Keratinocyte (primary cell): ENCODE data around the gene GRIK4. TPM values are rescaled to one million over a fixed set of nuclear protein-coding genes. Genes with fewer than 3 reads are reported as not detected.

ENCODE experiments used
- DNase-seq: peaks from one replicate; pipeline ENCODE4 v3.0.0-alpha.2; 2011; ENCODE audit warnings: low read depth, missing footprints, low spot score
- FAIRE-seq: peaks from 2 replicates; lab custom pipeline; 2011; peaks lifted over from hg19 to GRCh38; lab: Jason Lieb, UNC
- H2AFZ ChIP-seq: 2 replicates; pipeline ENCODE4 v1.6.0; 2012; ENCODE audit warnings: low read length, control low read depth, inconsistent platforms; ENCODE audit not compliant: control insufficient read depth
- H3K27ac ChIP-seq: 2 replicates; pipeline ENCODE4 v1.5.1; 2011; ENCODE audit warnings: low read length; ENCODE audit not compliant: control insufficient read depth, insufficient read depth
- H3K27me3 ChIP-seq: 3 replicates; pipeline ENCODE4 v1.6.0; 2011; ENCODE audit warnings: low read length; ENCODE audit not compliant: control insufficient read depth, insufficient read depth; ENCODE audit errors: extremely low read depth
- H3K36me3 ChIP-seq, 2 experiments: 2 replicates in 1 of 2; 3 replicates in 1 of 2; pipeline ENCODE4 v1.5.1; 2011; ENCODE audit warnings: low read length in 2 of 2, mild to moderate bottlenecking in 1 of 2; ENCODE audit not compliant: control insufficient read depth in 2 of 2, insufficient read depth in 2 of 2; ENCODE audit errors: extremely low read depth in 1 of 2
- H3K4me1 ChIP-seq: 3 replicates; pipeline ENCODE4 v1.5.1; 2011; ENCODE audit warnings: low read length; ENCODE audit not compliant: control insufficient read depth, insufficient read depth; ENCODE audit errors: extremely low read depth
- H3K4me2 ChIP-seq: 3 replicates; pipeline ENCODE4 v1.6.0; 2011; ENCODE audit warnings: low read depth, low read length; ENCODE audit not compliant: control insufficient read depth, insufficient read depth; ENCODE audit errors: extremely low read depth
- H3K4me3 ChIP-seq, 3 experiments: fragments of 200-600 bp in 1 of 3; sonication (generic) in 1 of 3; 2 replicates in 2 of 3; 3 replicates in 1 of 3; pipeline ENCODE4 v1.5.1; 2011 to 2016; ENCODE audit warnings: low read length in 3 of 3, mild to moderate bottlenecking in 3 of 3, control low read depth in 2 of 3, inconsistent platforms in 1 of 3, low read depth in 1 of 3, mixed read lengths in 1 of 3, mixed run types in 1 of 3, moderate library complexity in 1 of 3; ENCODE audit not compliant: control insufficient read depth in 2 of 3, insufficient read depth in 2 of 3; ENCODE audit errors: extremely low read depth in 1 of 3
- H3K79me2 ChIP-seq: 2 replicates; pipeline ENCODE4 v1.6.0; 2012; ENCODE audit warnings: low read length; ENCODE audit not compliant: control insufficient read depth, insufficient read depth
- H3K9ac ChIP-seq: 3 replicates; pipeline ENCODE4 v1.6.0; 2011; ENCODE audit warnings: low read length; ENCODE audit not compliant: control insufficient read depth, insufficient read depth; ENCODE audit errors: extremely low read depth
- H3K9me1 ChIP-seq: 3 replicates; pipeline ENCODE4 v1.6.0; 2011; ENCODE audit warnings: low read length; ENCODE audit not compliant: control insufficient read depth, insufficient read depth; ENCODE audit errors: extremely low read depth
- H3K9me3 ChIP-seq: 2 replicates; pipeline ENCODE4 v1.5.1; 2012; ENCODE audit warnings: low read depth, low read length; ENCODE audit not compliant: control insufficient read depth
- H4K20me1 ChIP-seq: 3 replicates; pipeline ENCODE4 v1.6.0; 2011; ENCODE audit warnings: low read length; ENCODE audit not compliant: control insufficient read depth, insufficient read depth; ENCODE audit errors: extremely low read depth
- EZH2 ChIP-seq: IDR thresholded peaks from one replicate; pipeline ENCODE4 v1.6.1; 2012; ENCODE audit warnings: inconsistent platforms, mild to moderate bottlenecking, low read length, moderate library complexity
- dilution Hi-C: fragments of 300-500 bp; cut with MboI; formaldehyde crosslinking; loops from one replicate; pipeline ENCODE4 v1.7.0; 2020; ENCODE audit warnings: low sequenced_read_pairs; ENCODE audit not compliant: extremely low pct_ligation_motif_present
- polyA plus RNA-seq, 5 experiments: library from polyadenylated mRNA; depleted of rRNA in 3 of 5; stranded (reverse) in 3 of 5; stranded (forward) in 1 of 5; unstranded in 1 of 5; fragments of >200 nt; gene quantifications; 1 replicate in 1 of 5; 2 replicates in 3 of 5; 3 replicates in 1 of 5; pipeline versions ENCODE4 v1.2.1 to v1.2.3, GENCODE V29; 2011 to 2012; ENCODE audit warnings: missing spikeins in 2 of 5, low read depth in 1 of 5, low replicate concordance in 1 of 5
- TF ChIP-seq, protein P1 (sequence below), 3 experiments: IDR thresholded peaks in 1 of 3; conservative IDR thresholded peaks in 1 of 3; optimal IDR thresholded peaks in 1 of 3; 2 replicates in 2 of 3; 3 replicates in 1 of 3; pipeline versions ENCODE3 to v1.5.1; 2011; ENCODE audit warnings: low read length in 3 of 3, mild to moderate bottlenecking in 3 of 3, moderate library complexity in 2 of 3, control low read depth in 1 of 3, inconsistent platforms in 1 of 3; ENCODE audit not compliant: insufficient read depth in 2 of 3; ENCODE audit errors: extremely low read depth in 1 of 3

GRIK4 gene
- polyA plus RNA-seq, 1 donor (not counting 4 experiments of a cell fraction or from before 2014, with no cell fraction given) = not detected

- no peaks in the 10 kb centered on the region for H4K20me1 ChIP-seq
- no peak for FAIRE-seq
Measured at GRCh38 chr11:121029153-121029552, 517.6 kb downstream of the GRIK4 start.

DNA sequence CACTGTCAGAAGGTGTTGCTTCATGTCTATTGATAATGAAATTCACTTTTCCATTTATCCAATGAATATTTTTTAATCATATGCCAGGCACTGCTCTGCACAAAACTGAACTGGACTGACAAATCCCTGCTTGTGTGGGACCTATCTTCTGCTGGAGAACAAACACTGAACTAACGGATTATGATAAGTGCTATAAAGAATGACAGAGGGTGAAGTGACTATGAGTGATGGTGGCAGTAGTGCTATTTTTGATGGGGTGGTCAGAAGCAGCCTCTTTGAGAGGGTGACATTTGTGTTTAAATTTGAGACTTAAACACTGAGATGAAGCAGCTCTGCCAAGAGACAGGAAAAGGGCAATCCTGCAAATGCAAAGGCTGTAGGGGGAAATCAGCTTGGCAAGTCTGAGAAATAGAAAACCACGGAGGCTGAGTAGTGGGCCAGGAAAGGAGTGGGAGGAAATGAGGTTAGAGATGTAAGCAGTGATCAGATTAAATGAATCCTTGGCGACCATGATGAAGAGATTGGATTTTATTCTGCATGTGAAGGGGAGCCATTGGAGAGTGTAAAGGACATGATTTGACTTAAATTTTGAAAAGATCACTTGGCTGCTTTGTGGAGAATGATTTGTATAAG, 518.4 kb downstream of the GRIK4 start:
- FAIRE-seq (no peak), DNase-seq (no peak)
- no peaks in the 10 kb centered on the region for H3K36me3 ChIP-seq
- no peak overlapping the region for H2AFZ ChIP-seq
- no peak overlapping the region for H3K4me3 ChIP-seq
- H4K20me1 ChIP-seq = no peaks in the 10 kb centered on the region
- no peaks in the 10 kb centered on the region for H3K9me3 ChIP-seq
- H3K9me1 ChIP-seq = no peaks in the 10 kb centered on the region
- no peak for TF ChIP-seq EZH2
- TF ChIP-seq, protein P1, sequence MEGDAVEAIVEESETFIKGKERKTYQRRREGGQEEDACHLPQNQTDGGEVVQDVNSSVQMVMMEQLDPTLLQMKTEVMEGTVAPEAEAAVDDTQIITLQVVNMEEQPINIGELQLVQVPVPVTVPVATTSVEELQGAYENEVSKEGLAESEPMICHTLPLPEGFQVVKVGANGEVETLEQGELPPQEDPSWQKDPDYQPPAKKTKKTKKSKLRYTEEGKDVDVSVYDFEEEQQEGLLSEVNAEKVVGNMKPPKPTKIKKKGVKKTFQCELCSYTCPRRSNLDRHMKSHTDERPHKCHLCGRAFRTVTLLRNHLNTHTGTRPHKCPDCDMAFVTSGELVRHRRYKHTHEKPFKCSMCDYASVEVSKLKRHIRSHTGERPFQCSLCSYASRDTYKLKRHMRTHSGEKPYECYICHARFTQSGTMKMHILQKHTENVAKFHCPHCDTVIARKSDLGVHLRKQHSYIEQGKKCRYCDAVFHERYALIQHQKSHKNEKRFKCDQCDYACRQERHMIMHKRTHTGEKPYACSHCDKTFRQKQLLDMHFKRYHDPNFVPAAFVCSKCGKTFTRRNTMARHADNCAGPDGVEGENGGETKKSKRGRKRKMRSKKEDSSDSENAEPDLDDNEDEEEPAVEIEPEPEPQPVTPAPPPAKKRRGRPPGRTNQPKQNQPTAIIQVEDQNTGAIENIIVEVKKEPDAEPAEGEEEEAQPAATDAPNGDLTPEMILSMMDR (optimal IDR thresholded peaks at IDR 0.05 in 1 of 3, IDR thresholded peaks at IDR 0.05 in 1 of 3, conservative IDR thresholded peaks at IDR 0.05 in 1 of 3; ENCODE audit: extremely low read depth in 1 of 3, insufficient read depth in 2 of 3, low read length in 3 of 3) = no peak
- no peaks in the 10 kb centered on the region for H3K27me3 ChIP-seq
- H3K4me1 ChIP-seq = peaks cover 5% of the 10 kb centered on the region
- dilution Hi-C loops = no loop called here
- peaks cover 22% of the 10 kb centered on the region for H3K79me2 ChIP-seq
- H3K4me2 ChIP-seq = no peak overlapping the region
- H3K9ac ChIP-seq = no peak overlapping the region
- no peak overlapping the region for H3K27ac ChIP-seq

More at GRCh38 chr11:121029153-121029552, 517.6 kb downstream of the GRIK4 start:
- no peak overlapping the region for H2AFZ ChIP-seq
- H3K27me3 ChIP-seq = no peaks in the 10 kb centered on the region
- DNase-seq = no peak
- H3K79me2 ChIP-seq = peaks cover 30% of the 10 kb centered on the region
- dilution Hi-C loops = no loop called here
- no peak overlapping the region for H3K27ac ChIP-seq
- no peak overlapping the region for H3K9ac ChIP-seq
- H3K4me2 ChIP-seq = no peak overlapping the region
- H3K36me3 ChIP-seq = no peaks in the 10 kb centered on the region
- no peak for TF ChIP-seq EZH2
- TF ChIP-seq, protein P1 (optimal IDR thresholded peaks at IDR 0.05 in 1 of 3, IDR thresholded peaks at IDR 0.05 in 1 of 3, conservative IDR thresholded peaks at IDR 0.05 in 1 of 3; ENCODE audit: extremely low read depth in 1 of 3, insufficient read depth in 2 of 3, low read length in 3 of 3) = no peak
- H3K9me1 ChIP-seq = no peaks in the 10 kb centered on the region
- H3K4me3 ChIP-seq = no peak overlapping the region
- H3K9me3 ChIP-seq = no peaks in the 10 kb centered on the region
- peaks cover 9% of the 10 kb centered on the region for H3K4me1 ChIP-seq
